NCI-H526 treated with DMSO at 0.1 percent for 48 hours (cell line): ENCODE results near the gene CLDN9.

ENCODE experiments used
- DNase-seq: peaks from one replicate; lab custom pipeline; 2025; lab: John Stamatoyannopoulos, UW

CLDN9 gene

GRCh38 chr16:2974319-2975056 lies 38.2 kb upstream of the CLDN9 start:
- DNase-seq: no peak

- DNase-seq: no peak
Measured at GRCh38 chr16:2975161-2975795, 37.4 kb upstream of the CLDN9 start.

DNA sequence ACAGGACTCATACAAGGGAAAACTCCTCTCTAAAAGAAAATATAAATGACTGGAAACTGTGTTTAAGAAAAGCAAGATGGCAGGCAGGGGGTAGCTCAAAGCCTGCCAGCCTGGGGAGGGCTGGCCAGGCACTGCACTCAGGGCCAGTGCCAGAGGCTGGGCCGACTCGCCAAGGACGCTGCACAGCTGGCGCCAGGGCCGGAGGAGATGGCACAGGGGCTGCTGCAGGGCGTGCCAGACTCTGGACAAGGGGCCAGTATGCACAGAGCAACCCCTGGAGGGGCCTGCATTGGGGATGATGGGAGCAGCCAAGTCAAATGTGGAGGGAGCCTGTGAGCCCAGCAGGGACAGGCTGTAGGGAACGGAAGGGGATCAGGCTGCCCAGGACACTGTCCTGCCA lies 36.5 kb upstream of the CLDN9 start:
- no peak for DNase-seq

- DNase-seq: no peak
Measured at GRCh38 chr16:2976673-2977072, 36.0 kb upstream of the CLDN9 start.

DNA sequence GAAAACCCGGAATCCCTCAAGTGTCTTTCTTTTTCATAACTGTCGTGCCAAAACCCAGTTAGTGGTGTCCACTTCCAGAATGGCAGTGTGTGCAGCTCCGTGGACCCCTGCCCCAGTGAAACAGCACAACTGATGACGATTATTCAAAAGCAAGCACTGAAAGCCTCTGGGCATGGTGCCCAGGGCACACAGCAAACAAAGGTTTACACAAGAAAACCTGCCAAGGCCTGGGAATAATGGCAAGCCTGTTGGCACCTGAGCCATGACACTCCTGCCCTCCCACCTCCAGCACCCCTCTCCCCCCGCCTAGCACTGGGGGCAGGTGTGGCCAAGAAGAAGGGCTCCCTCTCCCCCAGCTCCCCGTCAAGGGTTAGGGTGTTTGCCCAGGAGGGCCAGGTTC lies 35.3 kb upstream of the CLDN9 start:
- no peak for DNase-seq

DNA sequence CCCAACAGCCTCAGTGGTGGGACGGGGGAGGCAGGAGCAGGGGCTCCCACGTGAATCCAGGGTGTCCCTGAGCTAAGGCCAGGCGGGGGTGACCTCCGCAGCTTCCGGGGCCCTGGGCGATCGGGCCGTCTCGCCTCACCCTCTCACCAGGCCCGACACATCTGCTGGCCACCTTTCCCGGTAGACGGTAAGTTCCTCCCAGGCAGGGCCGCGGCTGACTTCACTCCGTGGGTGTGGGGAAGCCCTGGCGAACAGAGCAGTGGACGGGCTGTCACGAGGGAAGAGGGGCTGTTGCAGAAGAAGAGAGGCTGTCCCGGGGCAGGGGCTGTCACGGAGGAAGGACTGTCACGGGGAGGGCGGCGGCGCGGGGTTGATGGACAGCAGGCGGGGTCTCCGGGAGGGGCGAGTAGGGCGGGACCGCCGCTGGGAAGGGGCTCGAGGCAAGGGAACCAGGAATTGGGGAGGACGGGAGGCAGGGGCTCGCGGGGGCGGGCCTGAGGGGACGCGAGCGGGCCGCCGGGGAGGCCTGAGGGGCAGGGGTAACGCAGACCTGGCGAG lies 33.0 kb upstream of the CLDN9 start:
- no peak for DNase-seq

DNA sequence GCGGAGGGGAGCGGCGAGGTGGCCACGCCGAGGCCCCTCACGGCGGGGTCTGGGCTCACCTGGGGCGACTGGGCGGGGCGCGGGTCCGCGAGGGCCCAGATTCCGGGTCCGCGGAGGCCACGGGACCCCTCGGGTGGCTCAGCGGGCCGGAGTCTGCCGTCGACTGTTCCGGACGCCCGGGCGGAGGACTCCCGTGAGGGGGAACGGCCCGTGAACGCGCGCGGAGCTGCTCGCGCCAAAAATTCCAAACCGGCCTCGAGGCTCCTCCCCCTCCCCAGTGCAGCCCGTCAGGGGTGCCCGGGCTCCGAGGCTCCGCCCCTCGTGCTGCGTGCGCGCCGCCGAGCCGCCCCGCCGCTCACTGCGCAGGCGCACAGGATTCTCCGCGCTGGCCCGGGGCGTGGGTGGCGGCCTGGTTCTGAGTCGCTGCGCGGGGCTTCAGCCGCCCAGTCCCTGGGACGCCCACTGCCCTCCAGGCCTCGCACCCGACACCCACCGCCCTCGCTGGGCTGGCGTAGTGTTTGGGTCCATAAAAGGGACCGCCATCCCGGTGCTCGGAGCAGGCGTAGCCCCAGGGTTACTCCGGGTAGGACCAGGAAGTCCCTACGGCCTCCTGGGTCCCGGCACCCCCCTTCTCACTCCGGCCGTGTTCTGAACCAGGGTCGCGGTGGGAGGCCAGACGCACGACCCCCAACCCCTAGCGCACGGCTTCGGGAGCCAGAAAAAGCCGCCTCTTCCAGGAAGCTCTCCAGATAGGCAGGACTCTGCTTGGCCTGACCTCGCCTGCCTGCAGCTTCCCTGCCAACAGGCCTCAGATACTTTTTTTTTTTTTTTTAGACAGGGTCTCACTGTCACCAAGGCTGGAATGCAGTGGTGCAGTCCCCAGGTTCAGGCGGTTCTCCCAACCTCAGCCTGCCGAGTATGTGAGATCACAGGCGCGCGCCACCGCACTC lies 32.2 kb upstream of the CLDN9 start, which contains the start of gene PKMYT1:
TSS of gene PKMYT1 (minus strand) at position 220 of the 950 bp plus-strand sequence. CDS start 789 bp downstream, outside the sequence.
- DNase-seq: peak; percentile 37

- DNase-seq: no peak
Measured at GRCh38 chr16:2981177-2981898, 31.4 kb upstream of the CLDN9 start.

DNA sequence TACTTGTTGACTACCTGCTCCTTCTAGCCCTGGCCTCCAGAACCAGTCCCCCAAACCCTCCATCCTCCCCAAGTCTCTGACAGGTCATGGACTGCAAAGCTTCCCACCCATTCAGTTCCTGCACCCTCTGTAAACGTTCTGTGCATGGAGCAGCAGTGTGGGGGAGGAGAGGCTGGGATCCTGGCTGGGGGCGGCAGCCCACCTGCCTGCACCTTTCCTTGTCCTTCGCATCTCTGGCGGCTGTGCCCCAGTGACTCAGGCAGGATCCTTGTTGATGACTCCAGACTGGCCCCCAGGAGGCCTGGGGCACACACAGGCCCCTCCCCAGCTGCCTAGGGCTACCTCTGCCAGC lies 30.8 kb upstream of the CLDN9 start:
- no peak for DNase-seq

DNA sequence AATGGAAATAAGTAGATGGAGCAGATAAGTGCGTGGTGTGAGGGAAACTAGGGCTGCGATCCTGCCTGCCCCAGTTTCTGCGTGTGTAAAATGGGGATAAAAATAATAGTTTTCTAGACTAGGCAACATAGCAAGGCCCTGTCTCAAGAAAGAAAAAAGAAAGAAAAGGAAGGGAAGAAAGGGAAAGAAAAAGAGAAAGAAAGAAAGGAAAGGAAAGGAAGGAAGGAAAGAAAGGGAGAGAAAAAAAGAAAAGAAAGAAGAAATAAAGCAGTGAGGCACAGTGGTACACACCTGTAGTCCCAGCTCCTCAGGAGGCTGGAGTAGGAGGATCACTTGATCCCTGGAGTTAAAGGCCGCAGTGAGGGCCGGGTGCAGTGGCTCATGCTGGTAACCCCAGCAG lies 30.3 kb upstream of the CLDN9 start:
- DNase-seq: no peak

GRCh38 chr16:2983706-2984136 lies 29.0 kb upstream of the CLDN9 start:
- DNase-seq: no peak

DNA sequence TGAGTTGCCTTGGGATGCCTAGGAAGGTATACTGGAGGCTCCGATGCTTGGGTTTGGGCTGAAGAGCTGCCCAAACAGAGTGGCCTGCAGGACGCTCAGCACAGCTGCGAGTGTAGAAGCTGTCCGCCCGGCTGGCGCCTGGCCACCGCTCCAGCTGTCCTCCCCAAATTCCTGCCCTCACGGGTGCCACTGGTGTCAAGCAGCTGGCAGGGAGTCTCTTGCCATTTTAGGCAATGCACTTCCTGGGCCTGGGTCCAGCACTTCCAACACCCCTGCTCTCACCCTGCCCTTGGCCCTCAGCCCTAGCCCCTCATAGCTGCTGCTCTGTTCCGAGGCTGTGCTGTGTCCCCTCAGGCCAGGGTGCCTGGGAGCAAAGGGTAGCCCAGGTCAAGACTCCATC lies 27.3 kb upstream of the CLDN9 start:
- no peak for DNase-seq

DNA sequence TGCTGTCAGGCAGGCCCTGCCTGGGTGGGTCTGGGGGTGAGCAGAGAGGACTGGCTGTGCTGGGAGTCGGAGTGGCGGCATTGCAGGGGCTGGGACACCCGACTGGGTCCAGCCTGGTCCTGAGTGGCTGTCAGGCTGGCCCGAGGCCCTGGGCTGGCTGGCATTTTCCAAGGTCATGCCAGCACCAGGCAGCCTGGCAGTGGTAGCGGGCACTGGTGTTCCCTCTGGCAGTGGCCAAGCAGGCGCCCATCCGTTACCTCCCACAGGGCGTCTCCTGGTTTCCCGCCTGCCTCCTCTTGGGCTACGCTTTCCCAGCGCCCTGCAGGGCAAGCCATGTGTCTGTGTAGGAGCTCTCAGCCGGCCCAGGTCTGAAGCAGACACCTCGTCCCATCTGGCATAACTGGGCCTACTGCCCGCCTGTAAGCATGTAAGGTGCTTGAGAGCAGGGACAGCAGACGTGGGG lies 26.8 kb upstream of the CLDN9 start:
- no peak for DNase-seq

DNA sequence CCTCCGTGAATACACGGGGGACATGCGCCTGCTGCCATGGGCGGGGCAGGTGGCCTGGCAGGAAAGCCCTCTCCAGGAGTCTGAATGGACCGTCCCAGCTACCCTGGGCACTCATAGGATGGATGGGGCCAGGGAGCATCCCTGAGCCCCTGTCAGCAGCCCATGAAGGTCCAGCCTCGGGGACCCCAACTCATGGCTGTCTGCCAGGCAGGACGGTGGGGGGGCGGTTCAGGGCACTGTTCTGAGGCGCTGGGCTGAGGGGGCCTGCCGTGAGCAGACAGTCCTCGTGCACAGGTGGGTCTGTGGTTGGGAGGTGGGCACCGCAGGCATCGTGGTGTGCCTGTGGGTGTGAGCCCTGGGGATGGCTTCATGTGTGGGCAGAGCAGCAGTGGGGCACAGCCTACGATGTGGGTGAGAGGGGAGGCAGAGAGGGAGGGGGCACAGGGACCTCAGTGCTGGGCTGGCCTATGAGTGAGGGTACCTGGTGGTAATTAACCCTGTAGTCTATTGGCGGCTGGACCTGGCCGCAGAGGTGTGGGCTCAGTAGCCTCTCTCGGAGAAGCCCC lies 26.0 kb upstream of the CLDN9 start:
- DNase-seq: no peak

DNA sequence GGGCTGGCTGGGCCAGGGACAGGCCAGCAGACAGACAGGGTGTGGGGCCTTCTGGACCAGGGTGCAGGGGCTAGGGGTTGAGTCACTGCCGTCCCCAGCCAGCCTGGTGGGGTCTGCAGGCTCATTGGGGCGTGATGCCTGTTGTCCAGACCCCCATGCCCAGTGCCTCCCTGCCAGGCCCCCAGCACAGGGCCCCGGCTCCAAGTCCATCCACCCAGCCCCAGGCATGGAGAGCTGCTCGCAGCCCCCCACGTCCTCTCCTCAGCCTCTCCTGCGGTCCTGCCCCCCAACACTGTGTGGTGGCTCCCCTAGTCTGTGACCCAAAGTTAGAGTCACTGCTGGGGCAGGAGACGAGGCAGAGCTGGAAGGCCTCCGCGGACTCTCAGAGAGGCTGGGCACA lies 25.4 kb upstream of the CLDN9 start:
- DNase-seq: no peak

- no peak for DNase-seq
Measured at GRCh38 chr16:2987833-2988232, 24.9 kb upstream of the CLDN9 start.

DNA sequence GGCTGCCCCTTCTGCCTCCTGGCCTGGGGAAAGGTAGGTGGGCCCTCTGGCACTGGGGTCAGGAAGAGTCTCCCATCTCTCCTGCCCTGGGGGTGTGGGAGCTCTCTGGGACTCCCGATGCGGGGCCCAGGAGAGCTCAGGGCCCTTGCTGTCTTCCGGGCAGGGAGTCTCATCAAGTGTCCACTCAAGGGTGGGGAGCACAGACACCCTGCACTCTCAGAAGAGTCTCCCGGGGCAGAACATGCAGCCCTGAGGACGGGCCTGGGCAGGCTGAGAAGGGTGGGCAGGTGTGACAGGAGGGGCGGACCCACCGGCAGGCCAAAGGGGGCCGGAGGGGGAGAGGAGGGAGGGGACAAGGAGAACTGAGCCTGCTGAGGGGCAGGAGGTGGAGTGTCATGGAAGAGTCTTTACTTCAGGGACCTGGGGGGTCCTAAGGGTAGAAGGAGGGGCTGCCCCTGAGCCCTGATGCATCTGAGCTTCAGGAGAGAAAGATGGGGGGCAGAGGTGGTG lies 24.1 kb upstream of the CLDN9 start:
- no peak for DNase-seq

DNA sequence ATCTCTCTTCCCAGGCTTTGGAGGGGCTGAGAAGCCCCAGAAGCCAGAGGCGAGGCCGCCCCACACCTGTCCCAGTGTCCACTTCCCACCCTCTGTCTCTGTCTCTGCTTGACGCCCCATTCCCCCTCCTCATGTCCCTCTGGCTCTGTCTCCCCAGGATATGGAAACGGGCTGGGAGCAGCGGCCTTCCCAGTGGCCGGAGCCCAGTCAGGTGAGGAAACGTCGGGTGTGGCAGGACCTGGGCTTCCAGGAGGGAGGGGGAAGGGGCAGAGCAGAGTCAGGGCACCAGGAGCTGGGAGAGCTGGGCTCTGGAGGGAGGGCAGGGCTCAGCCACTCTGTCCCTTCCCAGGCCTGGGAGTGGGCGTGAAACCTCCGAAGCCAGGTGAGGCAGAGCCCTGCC lies 21.8 kb upstream of the CLDN9 start:
- DNase-seq: no peak

- DNase-seq: no peak
Measured at GRCh38 chr16:2991566-2992261, 21.0 kb upstream of the CLDN9 start.

GRCh38 chr16:2992383-2993081 lies 20.2 kb upstream of the CLDN9 start:
- DNase-seq: no peak
